ENCODE data around the gene RPS15.

The RPS15 gene

DNA sequence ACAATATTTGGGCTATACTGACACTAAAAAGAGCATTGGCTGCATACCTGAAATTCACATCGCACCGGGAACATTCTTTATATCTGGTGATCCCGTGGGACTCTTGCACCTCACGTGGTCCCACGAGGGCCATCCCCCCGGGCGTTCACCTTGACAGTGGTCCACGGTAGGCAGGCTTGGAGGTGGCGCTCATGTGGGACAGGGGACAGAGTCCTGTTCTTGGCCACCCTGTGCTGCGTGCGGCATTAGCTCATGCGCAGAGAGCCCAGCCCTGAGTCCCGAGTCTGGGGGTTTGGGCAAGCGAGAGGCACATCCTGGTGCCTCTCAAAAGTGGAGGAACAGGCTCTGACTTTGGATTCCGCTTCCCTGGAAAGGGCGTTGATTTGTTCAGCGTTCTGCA, 44.4 kb upstream of the RPS15 start:
- TF ChIP-seq ZFX (IDR thresholded peaks at IDR 0.05) = no peak
- TF ChIP-seq, protein P1, sequence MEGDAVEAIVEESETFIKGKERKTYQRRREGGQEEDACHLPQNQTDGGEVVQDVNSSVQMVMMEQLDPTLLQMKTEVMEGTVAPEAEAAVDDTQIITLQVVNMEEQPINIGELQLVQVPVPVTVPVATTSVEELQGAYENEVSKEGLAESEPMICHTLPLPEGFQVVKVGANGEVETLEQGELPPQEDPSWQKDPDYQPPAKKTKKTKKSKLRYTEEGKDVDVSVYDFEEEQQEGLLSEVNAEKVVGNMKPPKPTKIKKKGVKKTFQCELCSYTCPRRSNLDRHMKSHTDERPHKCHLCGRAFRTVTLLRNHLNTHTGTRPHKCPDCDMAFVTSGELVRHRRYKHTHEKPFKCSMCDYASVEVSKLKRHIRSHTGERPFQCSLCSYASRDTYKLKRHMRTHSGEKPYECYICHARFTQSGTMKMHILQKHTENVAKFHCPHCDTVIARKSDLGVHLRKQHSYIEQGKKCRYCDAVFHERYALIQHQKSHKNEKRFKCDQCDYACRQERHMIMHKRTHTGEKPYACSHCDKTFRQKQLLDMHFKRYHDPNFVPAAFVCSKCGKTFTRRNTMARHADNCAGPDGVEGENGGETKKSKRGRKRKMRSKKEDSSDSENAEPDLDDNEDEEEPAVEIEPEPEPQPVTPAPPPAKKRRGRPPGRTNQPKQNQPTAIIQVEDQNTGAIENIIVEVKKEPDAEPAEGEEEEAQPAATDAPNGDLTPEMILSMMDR (conservative IDR thresholded peaks at IDR 0.05) = no peak

DNA sequence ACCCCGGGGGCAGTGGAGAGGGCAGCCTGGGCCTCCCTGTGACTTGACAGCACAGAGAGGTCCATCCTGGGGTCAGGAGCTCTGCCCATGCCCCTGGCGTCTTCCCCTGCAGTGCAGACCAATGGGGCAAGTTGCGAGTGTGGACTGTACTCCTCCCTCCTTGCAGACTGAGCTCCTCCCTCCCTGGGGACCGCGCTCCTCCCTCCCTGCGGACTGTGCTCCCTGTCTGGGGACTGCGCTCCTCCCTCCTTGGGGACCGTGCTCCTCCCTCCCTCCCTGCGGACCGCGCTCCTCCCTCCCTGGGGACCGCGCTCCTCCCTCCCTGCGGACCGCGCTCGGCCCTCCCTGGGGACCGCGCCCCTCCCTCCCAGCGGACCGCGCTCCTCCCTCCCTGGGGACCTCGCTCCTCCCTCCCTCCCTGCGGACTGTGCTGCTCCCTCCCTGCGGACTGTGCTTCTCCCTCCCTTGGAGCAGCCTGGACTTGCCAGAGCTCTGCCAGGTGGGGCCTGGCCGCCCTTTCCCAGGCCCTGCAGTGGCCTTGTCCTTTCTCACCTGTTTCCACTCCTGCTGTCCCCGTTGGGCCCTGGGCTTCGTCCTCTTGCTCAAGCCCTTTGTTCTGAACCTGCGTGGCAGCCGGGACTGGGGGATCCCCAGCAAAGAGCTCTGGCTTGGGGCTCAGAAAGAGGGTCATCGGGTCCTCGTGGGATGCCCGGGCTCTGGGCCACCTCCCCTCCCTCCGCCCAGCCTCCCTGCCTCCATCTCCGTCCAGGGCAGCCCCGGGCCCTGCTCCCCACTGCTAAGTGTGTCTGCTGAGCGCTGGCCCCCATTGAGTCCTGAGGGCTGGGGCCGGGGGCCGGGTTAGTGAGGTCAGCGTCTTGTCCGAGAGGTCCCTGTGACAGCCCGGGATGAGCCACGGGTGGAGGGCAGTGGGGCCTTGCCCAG, 43.7 kb upstream of the RPS15 start:
- peak overlapping the region; percentile 72 for H3K27ac ChIP-seq
- TF ChIP-seq, protein P1 (conservative IDR thresholded peaks at IDR 0.05) = no peak
- TF ChIP-seq ZFX (IDR thresholded peaks at IDR 0.05) = no peak

More for the DNA sequence above, 44.4 kb upstream of the RPS15 start:
- H3K27ac ChIP-seq = no peak overlapping the region

DNA sequence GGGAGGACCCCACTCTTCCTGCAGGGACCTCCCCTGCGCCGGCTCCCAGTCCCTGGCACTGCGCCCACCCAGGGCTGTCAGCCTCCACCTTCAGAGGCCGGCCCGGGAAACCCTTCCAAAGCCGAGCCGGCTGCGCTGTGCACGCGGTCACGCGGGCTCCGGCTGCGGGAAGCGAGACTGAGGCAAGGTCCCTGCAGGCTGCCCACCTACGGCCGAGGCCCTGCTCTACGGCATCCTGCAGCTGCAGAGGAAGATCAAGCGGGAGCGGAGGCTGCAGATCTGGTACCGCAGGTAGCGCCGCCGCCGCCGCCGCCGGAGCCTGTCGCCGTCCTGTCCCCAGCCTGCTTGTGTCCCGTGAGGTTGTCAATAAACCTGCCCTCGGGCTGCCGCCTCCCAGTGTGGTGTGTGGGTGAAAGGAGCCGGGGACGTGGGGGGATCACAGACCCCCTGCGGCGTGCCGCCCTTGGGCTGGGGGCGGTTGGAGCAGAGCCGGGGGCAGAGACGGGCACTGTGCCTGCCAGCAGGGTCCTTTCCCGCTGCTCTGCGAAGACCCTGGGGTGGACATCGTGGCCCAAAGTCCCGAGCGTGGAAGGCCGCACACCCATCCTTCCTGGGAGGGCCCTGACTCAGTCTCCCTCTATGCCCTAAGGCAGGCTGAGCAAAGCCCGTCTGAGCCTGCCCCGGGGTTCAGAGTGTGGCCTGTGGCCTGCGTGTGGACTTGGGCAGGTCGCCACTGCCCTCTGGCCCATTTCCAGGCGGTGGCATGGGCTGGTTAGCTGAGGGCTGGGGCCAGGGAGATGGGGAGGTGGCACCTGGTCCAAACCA, 42.8 kb upstream of the RPS15 start:
- peak overlapping the region; percentile 72 for H3K27ac ChIP-seq
- TF ChIP-seq, protein P1 (conservative IDR thresholded peaks at IDR 0.05) = no peak
- peak; percentile 43; the same call in 1 of the 2 replicates for TF ChIP-seq ZFX (IDR thresholded peaks at IDR 0.05)

- peak overlapping the region; percentile 72 for H3K27ac ChIP-seq
- TF ChIP-seq, protein P1 (conservative IDR thresholded peaks at IDR 0.05) = no peak
- no peak for TF ChIP-seq ZFX (IDR thresholded peaks at IDR 0.05)
These were observed 42.0 kb upstream of the RPS15 start for GRCh38 chr19:1396019-1396767.

GRCh38 chr19:1396768-1397679, 41.2 kb upstream of the RPS15 start:
- peak overlapping the region; percentile 72 for H3K27ac ChIP-seq
- TF ChIP-seq, protein P1 (conservative IDR thresholded peaks at IDR 0.05) = no peak

DNA sequence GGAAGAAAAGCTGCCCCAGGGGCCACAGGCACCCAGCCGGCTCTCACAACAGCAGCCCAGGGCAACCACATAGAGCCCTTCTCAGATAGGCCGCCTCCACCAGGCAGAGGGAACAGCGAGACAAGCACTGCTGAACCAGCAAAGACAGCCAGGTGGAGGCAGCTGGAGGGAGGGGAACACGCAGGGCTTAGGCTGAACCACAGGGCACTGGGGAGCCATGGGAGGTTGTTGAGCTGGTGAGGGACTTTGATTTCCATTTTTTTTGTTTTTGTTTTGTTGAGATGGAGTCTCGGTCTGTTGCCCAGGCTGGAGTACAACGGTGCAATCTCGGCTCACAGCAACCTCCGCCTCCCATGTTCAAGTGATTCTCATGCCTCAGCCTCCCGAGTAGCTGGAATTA, 40.4 kb upstream of the RPS15 start:
- no peak for TF ChIP-seq ZFX (IDR thresholded peaks at IDR 0.05)
- TF ChIP-seq, protein P1 (conservative IDR thresholded peaks at IDR 0.05) = no peak

More for the DNA sequence above, 40.4 kb upstream of the RPS15 start:
- H3K27ac ChIP-seq = no peak overlapping the region
